GM23248 (cell line): ENCODE results near the gene DOK4. TPM values are rescaled to one million over a fixed set of nuclear protein-coding genes. Genes with fewer than 3 reads are reported as not detected.
"Not testable (repeated sequence)": the region's sequence is repeated elsewhere in the genome, so short reads cannot be mapped to it uniquely, and the experiment has no call there.

ENCODE experiments used
- DNase-seq: peaks from one replicate; pipeline ENCODE4 v3.0.0-alpha.2; 2015
- H2AFZ ChIP-seq: fragments of 200-600 bp; sonication (generic); 2 replicates; pipeline ENCODE4 v1.6.1; 2016; ENCODE audit warnings: antibody characterized with exemption
- H3F3A ChIP-seq: fragments of 200-600 bp; sonication (generic); 2 replicates; pipeline ENCODE4 v1.6.1; 2016; ENCODE audit warnings: mild to moderate bottlenecking, antibody characterized with exemption, mixed run types; ENCODE audit not compliant: insufficient read depth
- H3K27ac ChIP-seq: fragments of 200-600 bp; sonication (generic); 2 replicates; pipeline ENCODE4 v1.5.1; 2016; ENCODE audit warnings: mild to moderate bottlenecking
- H3K27me3 ChIP-seq: fragments of 200-600 bp; sonication (generic); replicated peaks from 2 replicates; pipeline ENCODE4 v1.6.1; 2016; ENCODE audit warnings: mild to moderate bottlenecking; ENCODE audit not compliant: insufficient read depth
- H3K36me3 ChIP-seq: fragments of 200-600 bp; sonication (generic); 2 replicates; pipeline ENCODE4 v1.6.1; 2016; ENCODE audit warnings: low read depth, mild to moderate bottlenecking
- H3K4me1 ChIP-seq: fragments of 200-600 bp; sonication (generic); 2 replicates; pipeline ENCODE4 v1.6.1; 2016; ENCODE audit warnings: mild to moderate bottlenecking; ENCODE audit not compliant: insufficient read depth
- H3K4me2 ChIP-seq: fragments of 200-600 bp; sonication (generic); one replicate; pipeline ENCODE4 v1.6.1; 2016; ENCODE audit warnings: mild to moderate bottlenecking; ENCODE audit not compliant: unreplicated experiment
- H3K4me3 ChIP-seq: fragments of 200-600 bp; sonication (generic); 2 replicates; pipeline ENCODE4 v1.5.1; 2016; ENCODE audit warnings: mild to moderate bottlenecking
- H3K79me2 ChIP-seq: fragments of 200-600 bp; sonication (generic); 2 replicates; pipeline ENCODE4 v1.6.1; 2016; ENCODE audit warnings: mild to moderate bottlenecking; ENCODE audit not compliant: insufficient read depth
- H3K9ac ChIP-seq: fragments of 200-600 bp; sonication (generic); 2 replicates; pipeline ENCODE4 v1.6.1; 2016; ENCODE audit warnings: mild to moderate bottlenecking
- H3K9me2 ChIP-seq: fragments of 200-600 bp; sonication (generic); 2 replicates; pipeline ENCODE4 v1.6.1; 2016; ENCODE audit warnings: mixed run types, mild to moderate bottlenecking, moderate library complexity; ENCODE audit not compliant: insufficient read depth
- H3K9me3 ChIP-seq: fragments of 200-600 bp; sonication (generic); one replicate; pipeline ENCODE4 v1.6.1; 2017; ENCODE audit warnings: low read depth
- H4K20me1 ChIP-seq: fragments of 200-600 bp; sonication (generic); 2 replicates; pipeline ENCODE4 v1.6.0; 2016; ENCODE audit not compliant: insufficient read depth
- EZH2 ChIP-seq: fragments of 200-600 bp; sonication (generic); IDR thresholded peaks from 2 replicates; pipeline ENCODE4 v1.6.1; 2018; ENCODE audit warnings: antibody characterized with exemption, mild to moderate bottlenecking; ENCODE audit not compliant: insufficient read depth, poor library complexity, severe bottlenecking
- EZH2phosphoT487 ChIP-seq: fragments of 200-600 bp; sonication (generic); IDR thresholded peaks from 2 replicates; pipeline ENCODE4 v1.6.1; 2018; ENCODE audit warnings: antibody characterized with exemption, moderate library complexity, mild to moderate bottlenecking, low read depth; ENCODE audit not compliant: insufficient read depth
- WGBS, 2 experiments: methylation state at CpG; one replicate each; pipeline ENCODE4 v1.1.6; 2015 to 2017; ENCODE audit warnings: low lambda C conversion rate in 2 of 2, low coverage in 1 of 2; ENCODE audit errors: missing lambda C conversion rate in 2 of 2; 5-methylcytosine and 5-hydroxymethylcytosine counted together
- in situ Hi-C: fragments of 300-500 bp; cut with MboI; formaldehyde crosslinking; loops from 2 replicates; pipeline ENCODE4 v1.15.0; 2020
- polyA plus RNA-seq: library from polyadenylated mRNA; unstranded; fragments of >200 nt; fragmentation: Nextera tagmentation; extraction: Ambion mirVana; gene quantifications from 2 replicates; pipeline ENCODE4 v1.2.1, GENCODE V29; 2016
- total RNA-seq: library from RNA; depleted of rRNA; stranded (reverse); fragments of >200 nt; shearing (Covaris generic); gene quantifications from 2 replicates; pipeline ENCODE4 v1.2.3, GENCODE V29; 2014

Gene DOK4
- total and polyA plus RNA-seq, 2 experiments from 2014 or later = 44.6 to 60.5 TPM

- Histone ChIP-seq H3K4me1 (no peaks in the 10 kb centered on the region), H3K27me3 (peaks cover 7% of the 10 kb centered on the region; the same call in 1 of the 2 replicates), H2AFZ (no peak overlapping the region), H3K9me2 (no peaks in the 10 kb centered on the region), H3K79me2 (no peaks in the 10 kb centered on the region), H3K4me3 (no peak overlapping the region), H3F3A (no peaks in the 10 kb centered on the region), H3K9me3 (no peaks in the 10 kb centered on the region), H3K9ac (no peak overlapping the region), H3K36me3 (no peaks in the 10 kb centered on the region), H3K27ac (no peak overlapping the region), H3K4me2 (no peak overlapping the region), H4K20me1 (no peaks in the 10 kb centered on the region)
- TF ChIP-seq EZH2 = no peak
- TF ChIP-seq EZH2phosphoT487 = no peak
- 67 to 70% methylated on average over 12 of the region's 12 CpGs for whole genome bisulfite sequencing, 2 experiments
- in situ Hi-C loops = no loop called here
- DNase-seq = no peak
Observed at GRCh38 chr16:57502048-57502775, 15.9 kb upstream of the DOK4 start.

GRCh38 chr16:57501492-57501891 is 15.2 kb upstream of the DOK4 start:
- DNase-seq = no peak
- H3K9ac ChIP-seq = no peak overlapping the region
- H3K36me3 ChIP-seq = no peaks in the 10 kb centered on the region
- H3K27ac ChIP-seq = no peak overlapping the region
- H3K4me2 ChIP-seq = no peak overlapping the region
- peaks cover 6% of the 10 kb centered on the region; the same call in 1 of the 2 replicates for H3K27me3 ChIP-seq
- H3F3A ChIP-seq = no peaks in the 10 kb centered on the region
- no peaks in the 10 kb centered on the region for H4K20me1 ChIP-seq
- no peak overlapping the region for H3K4me3 ChIP-seq
- no peaks in the 10 kb centered on the region for H3K4me1 ChIP-seq
- H2AFZ ChIP-seq = no peak overlapping the region
- no peaks in the 10 kb centered on the region for H3K9me2 ChIP-seq
- in situ Hi-C loops = no loop called here
- TF ChIP-seq EZH2 (no peak), EZH2phosphoT487 (no peak)
- WGBS, 2 experiments = 77 to 78% methylated on average over 7 of the region's 7 CpGs
- H3K9me3 ChIP-seq = no peaks in the 10 kb centered on the region
- H3K79me2 ChIP-seq = no peaks in the 10 kb centered on the region

- H3K9ac ChIP-seq = no peak overlapping the region
- TF ChIP-seq EZH2 = no peak
- TF ChIP-seq EZH2phosphoT487 = no peak
- H4K20me1 ChIP-seq = no peaks in the 10 kb centered on the region
- no peak overlapping the region for H2AFZ ChIP-seq
- H3K9me3 ChIP-seq = no peaks in the 10 kb centered on the region
- in situ Hi-C loops = no loop called here
- DNase-seq = no peak
- H3F3A ChIP-seq = no peaks in the 10 kb centered on the region
- no peaks in the 10 kb centered on the region for H3K36me3 ChIP-seq
- no peaks in the 10 kb centered on the region for H3K9me2 ChIP-seq
- no peak overlapping the region for H3K27ac ChIP-seq
- WGBS, 2 experiments = 72 to 75% methylated on average over 9 of the region's 9 CpGs
- H3K79me2 ChIP-seq = no peaks in the 10 kb centered on the region
- no peak overlapping the region for H3K4me2 ChIP-seq
- H3K4me3 ChIP-seq = no peak overlapping the region
- no peaks in the 10 kb centered on the region for H3K4me1 ChIP-seq
- peaks cover 4% of the 10 kb centered on the region; the same call in 1 of the 2 replicates for H3K27me3 ChIP-seq
Observed at GRCh38 chr16:57500578-57501111, 14.4 kb upstream of the DOK4 start.

- H3K9ac ChIP-seq, H3F3A ChIP-seq, DNase-seq, H3K9me2 ChIP-seq, H3K27me3 ChIP-seq, in situ Hi-C loops, H3K4me3 ChIP-seq, H3K36me3 ChIP-seq, H3K4me1 ChIP-seq, H3K79me2 ChIP-seq, H4K20me1 ChIP-seq, H3K4me2 ChIP-seq, H2AFZ ChIP-seq, H3K9me3 ChIP-seq, H3K27ac ChIP-seq: not testable (repeated sequence)
- WGBS, 2 experiments = 82 to 84% methylated on average over 11 of the region's 11 CpGs
Observed at GRCh38 chr16:57499941-57500340, 13.6 kb upstream of the DOK4 start.

GRCh38 chr16:57498031-57498430 is 11.7 kb upstream of the DOK4 start:
- in situ Hi-C loops = no loop called here
- no peaks in the 10 kb centered on the region for H4K20me1 ChIP-seq
- TF ChIP-seq EZH2phosphoT487 (no peak), EZH2 (no peak)
- H3F3A ChIP-seq = no peaks in the 10 kb centered on the region
- no peaks in the 10 kb centered on the region for H3K79me2 ChIP-seq
- no peaks in the 10 kb centered on the region for H3K9me2 ChIP-seq
- H3K27me3 ChIP-seq = no peaks in the 10 kb centered on the region
- H3K36me3 ChIP-seq = no peaks in the 10 kb centered on the region
- no peak overlapping the region for H3K27ac ChIP-seq
- H3K9me3 ChIP-seq = no peaks in the 10 kb centered on the region
- no peaks in the 10 kb centered on the region for H3K4me1 ChIP-seq
- no peak overlapping the region for H3K4me3 ChIP-seq
- 74 to 76% methylated on average over 4 of the region's 4 CpGs for WGBS, 2 experiments
- DNase-seq = no peak
- no peak overlapping the region for H3K9ac ChIP-seq
- no peak overlapping the region for H3K4me2 ChIP-seq
- H2AFZ ChIP-seq = no peak overlapping the region
